Activated T-cell treated with anti-CD3 and anti-CD28 coated beads for 4 hours (primary cell): ENCODE results near the gene IL2RA.
A peak's percentile ranks its signal among the peaks of the same experiment; 100 is the strongest.
"Not testable (repeated sequence)": the region's sequence is repeated elsewhere in the genome, so short reads cannot be mapped to it uniquely, and the experiment has no call there.

Experiments used
- DNase-seq: peaks from one replicate; pipeline ENCODE4 v3.0.0-alpha.2; 2020

IL2RA gene

DNA sequence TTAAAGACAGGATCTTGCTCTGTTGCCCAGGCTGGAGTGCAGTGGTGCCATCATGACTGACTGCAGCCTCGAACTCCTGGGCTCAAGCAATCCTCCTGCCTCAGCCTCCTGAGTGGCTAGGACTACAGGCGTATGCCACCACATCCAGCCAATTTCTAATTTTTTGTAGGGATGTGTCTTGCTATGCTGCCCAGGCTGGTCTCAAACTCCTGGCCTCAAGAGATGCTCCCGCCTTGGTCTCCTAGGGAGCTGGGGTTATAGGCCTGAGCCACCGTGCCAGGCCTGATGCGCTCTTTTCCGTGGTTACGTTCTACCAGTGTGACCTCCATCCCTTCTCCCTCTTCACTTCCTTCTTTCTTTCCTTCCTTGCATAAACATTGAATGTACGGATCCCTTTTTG, 50.6 kb downstream of the IL2RA start:
- no peak for DNase-seq

DNA sequence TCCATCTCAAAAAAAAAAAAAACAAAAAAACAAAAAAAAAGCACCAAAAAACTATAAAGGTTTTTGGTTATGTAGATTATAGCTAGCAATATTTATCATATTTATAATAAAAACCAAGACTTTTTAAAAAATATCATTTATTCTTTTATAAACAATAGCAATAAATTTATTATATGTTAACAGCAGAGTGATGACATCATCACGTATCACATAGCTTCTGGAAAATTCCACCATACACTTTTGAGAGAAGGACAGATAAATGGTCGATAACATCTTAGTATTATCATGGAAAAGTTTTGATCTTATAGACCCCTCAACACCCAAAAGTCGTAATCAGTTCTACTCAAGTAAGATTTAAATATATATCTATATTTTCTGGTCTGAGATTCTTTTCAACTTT, 51.6 kb downstream of the IL2RA start:
- DNase-seq, result no peak

- DNase-seq, result no peak
Observed at GRCh38 chr10:6009961-6010360, 52.2 kb downstream of the IL2RA start.

- no peak for DNase-seq
Observed at GRCh38 chr10:6009150-6009549, 53.0 kb downstream of the IL2RA start.

GRCh38 chr10:6008497-6009142, 53.5 kb downstream of the IL2RA start:
- DNase-seq, result no peak

GRCh38 chr10:6006991-6007390, 55.2 kb downstream of the IL2RA start:
- DNase-seq, result no peak

- no peak for DNase-seq
Observed at GRCh38 chr10:6006546-6006945, 55.6 kb downstream of the IL2RA start.

- no peak for DNase-seq
Observed at GRCh38 chr10:6005856-6006395, 56.2 kb downstream of the IL2RA start.

DNA sequence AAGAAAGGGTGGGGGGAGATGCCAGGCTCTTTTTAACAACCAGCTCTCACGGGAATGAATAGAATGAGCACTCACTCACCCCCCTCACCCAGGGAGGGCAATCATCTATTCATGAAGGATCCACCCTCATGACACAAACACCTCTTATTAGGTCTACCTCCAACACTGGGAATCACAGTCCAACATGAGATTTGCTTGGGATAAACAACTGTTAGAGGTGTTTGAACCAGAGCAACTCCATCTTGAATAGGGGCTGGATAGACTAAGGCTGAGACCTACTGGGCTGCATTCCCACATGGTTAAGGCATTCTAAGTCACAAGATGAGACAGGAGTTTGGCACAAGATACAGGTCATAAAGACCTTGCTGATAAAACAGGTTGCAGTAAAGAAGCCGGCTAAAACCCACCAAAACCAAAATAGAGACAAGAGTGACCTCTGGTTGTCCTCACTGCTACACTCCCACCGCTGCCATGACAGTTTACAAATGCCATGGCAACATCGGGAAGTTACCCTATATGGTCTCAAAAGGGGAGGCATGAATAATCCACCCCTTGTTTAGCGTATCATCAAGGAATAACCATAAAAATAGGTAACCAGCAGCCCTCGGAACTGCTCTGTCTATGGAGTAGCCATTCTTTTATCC, 56.9 kb downstream of the IL2RA start:
- DNase-seq, result not testable (repeated sequence)

DNA sequence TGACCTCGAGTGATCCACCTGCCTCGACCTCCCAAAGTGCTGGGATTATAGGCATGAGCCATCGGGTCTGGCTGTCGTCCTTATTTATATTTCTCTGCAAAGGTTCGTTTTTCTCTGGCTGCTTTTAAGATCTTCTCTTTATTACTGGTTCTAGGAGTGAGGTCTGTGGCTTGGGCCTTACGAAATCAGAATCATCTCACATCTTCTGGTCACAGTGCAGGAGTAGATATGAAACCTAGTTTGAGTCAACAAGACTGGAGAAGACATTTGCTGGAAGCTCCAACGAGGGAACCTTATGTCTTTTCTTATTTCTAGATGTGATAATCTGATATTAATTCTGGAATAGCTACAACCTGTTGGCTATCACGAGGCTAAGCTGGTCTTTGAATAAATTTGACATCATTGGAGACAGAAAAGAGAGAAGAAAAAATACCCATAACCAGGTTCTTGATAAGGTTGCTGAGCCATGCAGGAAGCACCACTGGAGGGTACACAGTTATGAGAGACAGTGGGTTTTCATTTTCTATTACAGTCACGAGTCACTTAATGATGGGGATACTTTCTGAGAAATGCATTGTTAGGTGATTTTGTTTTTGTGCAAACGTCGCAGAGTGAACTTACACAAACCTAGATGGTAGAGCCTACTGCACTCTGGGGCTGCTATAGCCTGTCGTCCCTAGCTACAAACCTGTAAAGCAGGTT, 59.2 kb downstream of the IL2RA start:
- DNase-seq, result no peak

DNA sequence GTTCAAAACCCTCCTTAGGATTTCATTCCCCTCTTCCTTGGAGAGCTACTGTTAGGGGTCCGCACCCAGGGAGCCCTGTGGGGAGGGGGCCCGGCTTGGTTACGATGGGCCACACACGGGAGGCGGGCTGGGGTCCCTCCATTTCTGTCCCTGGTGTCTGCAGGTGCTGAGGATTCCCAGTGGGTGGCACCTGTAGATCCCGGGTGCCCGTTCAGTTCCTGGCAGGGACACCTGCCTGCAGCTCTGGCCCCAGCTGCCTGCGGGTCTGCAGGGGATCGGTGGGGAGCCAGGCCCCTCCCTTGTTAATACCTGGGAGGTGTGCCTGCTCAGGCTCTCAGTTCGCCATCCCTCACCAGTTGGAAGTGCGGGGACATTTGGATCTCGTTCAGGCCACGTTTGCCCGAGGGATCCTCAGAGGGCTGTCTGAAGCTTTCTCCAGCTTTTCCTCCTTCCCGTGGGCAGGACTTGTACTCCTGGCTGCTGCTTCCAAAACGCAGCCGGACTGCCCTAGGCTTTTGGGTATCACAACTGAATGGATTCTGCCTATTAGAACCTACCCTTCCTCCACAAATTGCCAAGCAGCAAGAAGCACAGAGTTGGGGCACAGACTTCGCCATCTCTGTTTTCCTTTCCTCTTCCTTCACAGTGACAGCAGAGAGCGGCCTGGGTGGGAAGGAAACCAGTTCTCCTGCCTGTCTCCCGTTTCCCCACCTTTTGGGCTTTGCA, 62.6 kb downstream of the IL2RA start:
- DNase-seq, result no peak

DNA sequence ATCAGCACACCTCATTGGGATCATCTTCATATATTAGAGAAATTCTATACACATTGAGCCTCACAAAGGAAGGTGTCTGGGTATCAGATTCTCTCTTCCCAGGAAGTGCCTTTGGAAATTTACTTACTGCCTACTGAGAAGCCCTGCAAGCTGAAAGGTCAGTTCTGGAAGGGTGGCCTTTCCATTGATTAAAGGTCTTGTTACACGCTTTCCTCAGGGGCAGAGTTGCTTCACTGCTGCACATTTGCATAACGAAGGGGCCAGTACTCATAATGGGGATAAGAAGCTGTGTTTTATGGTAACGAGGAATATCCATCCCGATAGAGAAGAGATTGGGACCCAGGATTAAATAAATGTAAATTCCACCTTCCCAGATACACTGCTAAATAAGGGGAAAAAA, 65.5 kb downstream of the IL2RA start:
- no peak for DNase-seq

GRCh38 chr10:5992398-5992797, 69.8 kb downstream of the IL2RA start:
- DNase-seq, result no peak

GRCh38 chr10:5991708-5992107, 70.5 kb downstream of the IL2RA start:
- no peak for DNase-seq

- DNase-seq, result no peak
Observed at GRCh38 chr10:5989756-5990155, 72.4 kb downstream of the IL2RA start.

GRCh38 chr10:5988336-5988920, 73.7 kb downstream of the IL2RA start:
- no peak for DNase-seq

GRCh38 chr10:5987747-5988146, 74.4 kb downstream of the IL2RA start:
- DNase-seq, result no peak

DNA sequence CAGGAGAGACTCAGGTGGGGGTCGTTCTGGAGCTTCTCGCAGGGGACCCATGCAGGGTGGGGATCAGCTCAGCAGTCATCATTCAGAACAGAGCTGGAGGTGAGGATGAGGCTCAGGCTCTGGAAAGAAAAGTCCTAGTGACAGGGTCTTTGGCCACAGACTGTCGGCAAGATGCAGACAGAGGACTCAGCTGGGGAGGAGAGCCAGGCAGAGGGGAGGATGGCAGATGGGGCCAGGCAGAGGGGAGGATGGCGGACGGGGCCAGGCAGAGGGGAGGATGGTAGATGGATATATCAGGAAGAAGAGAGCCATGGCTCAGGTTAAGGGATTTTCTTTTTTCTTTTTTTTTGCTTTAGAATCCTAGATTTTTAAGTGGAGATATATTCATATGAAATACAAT, 77.1 kb downstream of the IL2RA start:
- no peak for DNase-seq

DNA sequence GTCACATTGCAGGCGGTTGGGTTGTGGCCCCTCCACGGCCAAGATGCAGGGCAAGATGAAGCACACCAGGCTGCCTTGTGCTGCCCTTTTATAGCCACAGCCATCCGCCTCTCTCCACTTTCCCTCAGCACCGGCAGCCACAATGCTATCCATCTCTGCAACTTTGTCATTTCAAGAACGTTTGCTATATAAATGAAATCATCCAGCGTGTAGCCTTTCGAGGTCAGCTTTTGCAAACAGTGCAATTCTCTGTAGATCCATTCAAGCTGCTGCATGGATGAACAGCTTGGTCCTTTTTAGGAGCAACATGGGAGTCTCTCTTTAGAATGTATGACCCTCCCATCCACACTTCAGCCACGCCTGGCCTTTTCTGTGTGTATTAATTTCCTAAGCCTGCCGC, 78.4 kb downstream of the IL2RA start:
- no peak for DNase-seq

DNA sequence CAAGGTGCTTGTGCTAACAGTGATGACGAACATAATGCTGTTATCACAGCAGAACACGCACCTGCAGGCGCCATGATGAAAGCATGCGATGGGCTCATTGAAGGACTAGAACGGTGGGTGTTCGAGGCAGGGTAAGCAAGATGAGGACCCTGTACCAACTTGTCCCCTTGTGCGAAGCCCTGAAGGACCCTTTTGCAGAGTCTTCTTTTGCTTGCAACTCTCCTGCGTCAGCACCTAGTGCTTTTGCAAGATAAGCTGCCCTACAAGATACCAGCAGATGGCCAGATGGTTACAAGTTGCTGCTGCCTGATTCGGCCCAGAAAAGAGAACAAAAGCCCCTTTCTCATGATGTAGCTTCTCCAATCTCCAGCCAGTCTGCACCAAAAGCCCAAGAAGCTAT, 80.6 kb downstream of the IL2RA start:
- DNase-seq, result no peak

GRCh38 chr10:5978230-5978489, 84.0 kb downstream of the IL2RA start:
- no peak for DNase-seq

DNA sequence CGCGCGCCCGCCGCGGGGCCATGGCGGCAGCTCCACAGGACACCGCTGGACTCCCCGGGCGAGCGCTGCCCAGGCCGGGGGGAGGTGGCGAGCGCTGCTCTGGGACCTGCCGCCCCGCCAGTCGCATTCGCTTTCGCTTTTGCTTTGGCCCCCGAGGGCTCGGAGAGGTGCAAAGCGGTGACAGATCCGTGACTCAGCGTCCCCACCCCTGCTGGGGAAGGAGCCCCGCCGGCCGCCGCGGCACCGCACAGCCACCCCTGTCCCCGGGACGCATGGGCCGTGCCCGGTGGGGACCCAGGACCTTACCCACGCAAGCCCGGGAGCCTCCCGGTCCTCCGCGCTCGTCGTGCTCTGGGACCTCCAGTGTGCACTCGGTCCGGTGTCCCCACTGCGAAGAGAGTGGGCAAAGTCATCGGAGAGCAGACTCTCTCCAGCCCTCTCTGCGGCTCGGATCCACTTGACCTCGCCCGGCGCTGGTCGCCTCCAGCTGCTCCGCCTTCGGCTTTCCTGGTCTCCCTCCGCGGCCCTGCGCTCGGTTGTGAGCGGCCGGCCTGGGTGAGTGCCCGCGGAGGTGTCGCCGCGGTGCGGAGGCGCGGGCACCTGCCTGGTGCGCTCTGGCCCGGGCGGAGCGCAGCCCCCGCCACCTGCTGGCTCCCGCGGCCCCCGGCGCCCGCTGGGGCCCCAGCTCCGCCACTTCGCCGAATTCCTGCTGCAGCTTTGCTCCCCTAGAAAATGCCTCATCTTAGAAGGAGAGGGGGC, 84.5 kb downstream of the IL2RA start, which contains the start of gene IL15RA:
IL15RA (minus strand) TSS at position 73 of the 759 bp plus-strand sequence; CDS start at position 22, 51 bp downstream.
- DNase-seq, result peak; percentile 86
